ENCODE results near the gene ZC3H7B.

DNA sequence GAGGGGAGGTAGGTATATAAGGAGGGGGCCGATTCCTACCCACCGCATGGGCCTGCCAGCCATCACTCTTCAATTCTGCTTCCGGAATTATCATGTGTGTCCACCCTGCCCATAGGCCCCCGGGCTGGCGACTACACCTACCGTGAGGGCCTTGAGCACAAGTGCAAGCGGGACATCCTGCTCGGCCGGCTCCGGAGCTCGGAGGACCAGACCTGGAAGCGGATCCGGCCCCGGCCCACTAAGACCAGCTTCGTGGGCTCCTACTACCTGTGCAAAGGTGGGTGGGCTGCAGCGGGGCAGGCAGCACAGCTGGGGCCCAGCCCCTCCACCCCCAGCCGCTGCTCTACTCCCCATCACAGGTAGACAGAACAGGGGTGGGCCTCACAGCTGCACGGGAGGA is 42.0 kb downstream of the ZC3H7B start:
- TF ChIP-seq, protein P1, sequence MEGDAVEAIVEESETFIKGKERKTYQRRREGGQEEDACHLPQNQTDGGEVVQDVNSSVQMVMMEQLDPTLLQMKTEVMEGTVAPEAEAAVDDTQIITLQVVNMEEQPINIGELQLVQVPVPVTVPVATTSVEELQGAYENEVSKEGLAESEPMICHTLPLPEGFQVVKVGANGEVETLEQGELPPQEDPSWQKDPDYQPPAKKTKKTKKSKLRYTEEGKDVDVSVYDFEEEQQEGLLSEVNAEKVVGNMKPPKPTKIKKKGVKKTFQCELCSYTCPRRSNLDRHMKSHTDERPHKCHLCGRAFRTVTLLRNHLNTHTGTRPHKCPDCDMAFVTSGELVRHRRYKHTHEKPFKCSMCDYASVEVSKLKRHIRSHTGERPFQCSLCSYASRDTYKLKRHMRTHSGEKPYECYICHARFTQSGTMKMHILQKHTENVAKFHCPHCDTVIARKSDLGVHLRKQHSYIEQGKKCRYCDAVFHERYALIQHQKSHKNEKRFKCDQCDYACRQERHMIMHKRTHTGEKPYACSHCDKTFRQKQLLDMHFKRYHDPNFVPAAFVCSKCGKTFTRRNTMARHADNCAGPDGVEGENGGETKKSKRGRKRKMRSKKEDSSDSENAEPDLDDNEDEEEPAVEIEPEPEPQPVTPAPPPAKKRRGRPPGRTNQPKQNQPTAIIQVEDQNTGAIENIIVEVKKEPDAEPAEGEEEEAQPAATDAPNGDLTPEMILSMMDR (IDR thresholded peaks at IDR 0.05; ENCODE audit: insufficient read depth, low read depth, low read length) = no peak
- no peak for TF ChIP-seq EZH2 (IDR thresholded peaks at IDR 0.05; ENCODE audit: insufficient read depth, low read length)
